GM23338 (cell line): Measurements from ENCODE around the gene NCOA1. TPM values are rescaled to one million over a fixed set of nuclear protein-coding genes. Genes with fewer than 3 reads are reported as not detected.
A peak's percentile ranks its signal among the peaks of the same experiment; 100 is the strongest.

Experiments
- ATAC-seq: fragments of 200-7000 bp; cut with Tn5 transposase; 3 replicates; pipeline ENCODE4 v1.9.1; 2020
- DNase-seq: peaks from one replicate; pipeline ENCODE4 v3.0.0-alpha.2; 2015; ENCODE audit warnings: low spot score
- H2AFZ ChIP-seq: fragments of 200-600 bp; sonication (generic); 2 replicates; pipeline ENCODE4 v1.8.0; 2016; ENCODE audit warnings: antibody characterized with exemption, mild to moderate bottlenecking, moderate library complexity
- H3F3A ChIP-seq: fragments of 200-600 bp; sonication (generic); replicated peaks from 2 replicates; pipeline ENCODE4 v1.8.0; 2017; ENCODE audit warnings: antibody characterized with exemption, mixed run types, low read depth
- H3K27ac ChIP-seq: fragments of 200-600 bp; sonication (generic); 2 replicates; pipeline ENCODE4 v1.6.1; 2016; ENCODE audit warnings: low read depth
- H3K27me3 ChIP-seq: fragments of 200-600 bp; sonication (generic); 2 replicates; pipeline ENCODE4 v1.8.0; 2016; ENCODE audit warnings: mild to moderate bottlenecking, mixed run types, moderate library complexity; ENCODE audit not compliant: insufficient read depth
- H3K36me3 ChIP-seq: fragments of 200-600 bp; sonication (generic); 2 replicates; pipeline ENCODE4 v1.8.0; 2016; ENCODE audit warnings: mild to moderate bottlenecking; ENCODE audit not compliant: insufficient read depth
- H3K4me1 ChIP-seq: fragments of 200-600 bp; sonication (generic); 2 replicates; pipeline ENCODE4 v1.8.0; 2016; ENCODE audit warnings: mild to moderate bottlenecking, moderate library complexity; ENCODE audit not compliant: insufficient read depth
- H3K4me2 ChIP-seq: fragments of 200-600 bp; sonication (generic); 2 replicates; pipeline ENCODE4 v1.7.1; 2017; ENCODE audit warnings: mixed run types
- H3K4me3 ChIP-seq: fragments of 200-600 bp; sonication (generic); 2 replicates; pipeline ENCODE4 v1.6.1; 2016; ENCODE audit warnings: mixed run types
- H3K79me2 ChIP-seq: fragments of 200-600 bp; sonication (generic); replicated peaks from 2 replicates; pipeline ENCODE4 v1.8.0; 2017; ENCODE audit warnings: mild to moderate bottlenecking; ENCODE audit not compliant: insufficient read depth
- H3K9me2 ChIP-seq: fragments of 200-600 bp; sonication (generic); 2 replicates; pipeline ENCODE4 v1.8.0; 2017; ENCODE audit not compliant: insufficient read depth
- H4K20me1 ChIP-seq: fragments of 200-600 bp; sonication (generic); replicated peaks from 2 replicates; pipeline ENCODE4 v1.8.0; 2017; ENCODE audit warnings: mild to moderate bottlenecking; ENCODE audit not compliant: insufficient read depth
- H3K27ac Mint-ChIP-seq: 2 replicates; pipeline ENCODE4 v1.8.0; 2020; ENCODE audit warnings: inconsistent platforms, mild to moderate bottlenecking, moderate library complexity, mixed read lengths
- H3K27me3 Mint-ChIP-seq: 3 replicates; pipeline ENCODE4 v1.8.0; 2022; ENCODE audit warnings: low read depth, mild to moderate bottlenecking, moderate library complexity, mixed read lengths, inconsistent platforms; ENCODE audit not compliant: insufficient read depth, poor library complexity
- H3K36me3 Mint-ChIP-seq: 3 replicates; pipeline ENCODE4 v1.8.0; 2021; ENCODE audit warnings: low read depth, mild to moderate bottlenecking, inconsistent platforms, moderate library complexity, mixed read lengths
- H3K4me1 Mint-ChIP-seq: 3 replicates; pipeline ENCODE4 v1.8.0; 2020; ENCODE audit warnings: mild to moderate bottlenecking, inconsistent platforms, mixed read lengths
- H3K4me3 Mint-ChIP-seq: 3 replicates; pipeline ENCODE4 v1.8.0; 2021; ENCODE audit warnings: moderate library complexity, mild to moderate bottlenecking, inconsistent platforms, mixed read lengths
- H3K9me3 Mint-ChIP-seq: 3 replicates; pipeline ENCODE4 v1.8.0; 2020; ENCODE audit warnings: moderate library complexity, mild to moderate bottlenecking, inconsistent platforms, mixed read lengths
- CREB1 ChIP-seq: fragments of 250-450 bp; sonication (Bioruptor Pico); IDR thresholded peaks from 2 replicates; pipeline ENCODE4 v1.5.0; 2020; ENCODE audit warnings: low read depth, mild to moderate bottlenecking, moderate library complexity
- NANOG ChIP-seq: IDR thresholded peaks from 2 replicates; pipeline ENCODE4 v1.6.1; 2016; ENCODE audit warnings: antibody characterized with exemption, borderline replicate concordance
- POLR2AphosphoS5 ChIP-seq: IDR thresholded peaks from 2 replicates; pipeline ENCODE4 v1.6.1; 2016; ENCODE audit warnings: antibody characterized with exemption, low read depth
- STAT1 ChIP-seq: IDR thresholded peaks from one replicate; pipeline ENCODE4 v1.6.1; 2016; ENCODE audit warnings: antibody characterized with exemption; ENCODE audit not compliant: unreplicated experiment
- ZNF114 ChIP-seq: fragments of 250-450 bp; sonication (Bioruptor Pico); IDR thresholded peaks from 2 replicates; pipeline ENCODE4 v1.5.0; 2020; ENCODE audit warnings: mild to moderate bottlenecking, moderate library complexity
- ZNF331 ChIP-seq: fragments of 250-450 bp; sonication (Bioruptor Pico); IDR thresholded peaks from 2 replicates; pipeline ENCODE4 v1.5.0; 2020; ENCODE audit warnings: low read depth, mild to moderate bottlenecking, moderate library complexity
- polyA plus RNA-seq: library from polyadenylated mRNA; unstranded; fragments of >200 nt; fragmentation: Nextera tagmentation; extraction: Ambion mirVana; gene quantifications from 2 replicates; pipeline ENCODE4 v1.2.1, GENCODE V29; 2016
- total RNA-seq: library from RNA; depleted of rRNA; stranded (reverse); fragments of >200 nt; shearing (Covaris generic); gene quantifications from 2 replicates; pipeline ENCODE4 v1.2.3, GENCODE V29; 2014
- TF ChIP-seq, protein P1 (sequence below): IDR thresholded peaks from one replicate; pipeline ENCODE4 v1.6.1; 2018; ENCODE audit warnings: antibody characterized with exemption; ENCODE audit not compliant: unreplicated experiment
- TF ChIP-seq, protein P2 (sequence below): fragments of 250-450 bp; sonication (Bioruptor Pico); IDR thresholded peaks from 2 replicates; pipeline ENCODE4 v1.5.0; 2020; ENCODE audit warnings: mild to moderate bottlenecking, moderate library complexity
- TF ChIP-seq, protein P3 (sequence below), 2 experiments: fragments of 200-600 bp in 1 of 2; sonication (generic) in 1 of 2; conservative IDR thresholded peaks; 2 replicates each; pipeline versions ENCODE4 v1.5.1 to v1.6.1; 2016 to 2017; ENCODE audit warnings: antibody characterized with exemption in 2 of 2, low read depth in 2 of 2, mild to moderate bottlenecking in 2 of 2, moderate library complexity in 1 of 2

NCOA1 gene
- total and polyA plus RNA-seq, 2 experiments from 2014 or later: 7.1 to 15.1 TPM

- Histone ChIP-seq H3K4me3 (no peak overlapping the region), H3K27me3 (no peaks in the 10 kb centered on the region), H3K79me2 (peaks cover 39% of the 10 kb centered on the region), H3K36me3 (peaks cover 35% of the 10 kb centered on the region; the same call in 1 of the 2 replicates), H3K4me2 (no peak overlapping the region), H3K27ac (0 out of 2 replicates have a peak overlapping the region, but pooled peaks have one; percentile 19), H2AFZ (no peak overlapping the region), H3K4me1 (peaks cover 9% of the 10 kb centered on the region; the same call in 1 of the 2 replicates), H4K20me1 (peaks cover 23% of the 10 kb centered on the region), H3F3A (peaks cover 18% of the 10 kb centered on the region; the same call in 1 of the 2 replicates), H3K9me2 (no peaks in the 10 kb centered on the region)
- no peaks in the 10 kb centered on the region for H3K9me3 Mint-ChIP-seq
- H3K4me1 Mint-ChIP-seq: peaks cover 14% of the 10 kb centered on the region
- TF ChIP-seq, protein P1, sequence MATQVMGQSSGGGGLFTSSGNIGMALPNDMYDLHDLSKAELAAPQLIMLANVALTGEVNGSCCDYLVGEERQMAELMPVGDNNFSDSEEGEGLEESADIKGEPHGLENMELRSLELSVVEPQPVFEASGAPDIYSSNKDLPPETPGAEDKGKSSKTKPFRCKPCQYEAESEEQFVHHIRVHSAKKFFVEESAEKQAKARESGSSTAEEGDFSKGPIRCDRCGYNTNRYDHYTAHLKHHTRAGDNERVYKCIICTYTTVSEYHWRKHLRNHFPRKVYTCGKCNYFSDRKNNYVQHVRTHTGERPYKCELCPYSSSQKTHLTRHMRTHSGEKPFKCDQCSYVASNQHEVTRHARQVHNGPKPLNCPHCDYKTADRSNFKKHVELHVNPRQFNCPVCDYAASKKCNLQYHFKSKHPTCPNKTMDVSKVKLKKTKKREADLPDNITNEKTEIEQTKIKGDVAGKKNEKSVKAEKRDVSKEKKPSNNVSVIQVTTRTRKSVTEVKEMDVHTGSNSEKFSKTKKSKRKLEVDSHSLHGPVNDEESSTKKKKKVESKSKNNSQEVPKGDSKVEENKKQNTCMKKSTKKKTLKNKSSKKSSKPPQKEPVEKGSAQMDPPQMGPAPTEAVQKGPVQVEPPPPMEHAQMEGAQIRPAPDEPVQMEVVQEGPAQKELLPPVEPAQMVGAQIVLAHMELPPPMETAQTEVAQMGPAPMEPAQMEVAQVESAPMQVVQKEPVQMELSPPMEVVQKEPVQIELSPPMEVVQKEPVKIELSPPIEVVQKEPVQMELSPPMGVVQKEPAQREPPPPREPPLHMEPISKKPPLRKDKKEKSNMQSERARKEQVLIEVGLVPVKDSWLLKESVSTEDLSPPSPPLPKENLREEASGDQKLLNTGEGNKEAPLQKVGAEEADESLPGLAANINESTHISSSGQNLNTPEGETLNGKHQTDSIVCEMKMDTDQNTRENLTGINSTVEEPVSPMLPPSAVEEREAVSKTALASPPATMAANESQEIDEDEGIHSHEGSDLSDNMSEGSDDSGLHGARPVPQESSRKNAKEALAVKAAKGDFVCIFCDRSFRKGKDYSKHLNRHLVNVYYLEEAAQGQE: no peak
- H3K27ac Mint-ChIP-seq: peak overlapping the region; percentile 75; the same call in 1 of the 2 replicates
- H3K4me3 Mint-ChIP-seq: no peak overlapping the region
- H3K27me3 Mint-ChIP-seq: peaks cover 9% of the 10 kb centered on the region
- ATAC-seq (no peak), DNase-seq (no peak)
- peaks cover 83% of the 10 kb centered on the region for H3K36me3 Mint-ChIP-seq
These were observed 325.4 kb downstream of the NCOA1 start for GRCh38 chr2:24816404-24816803.

DNA sequence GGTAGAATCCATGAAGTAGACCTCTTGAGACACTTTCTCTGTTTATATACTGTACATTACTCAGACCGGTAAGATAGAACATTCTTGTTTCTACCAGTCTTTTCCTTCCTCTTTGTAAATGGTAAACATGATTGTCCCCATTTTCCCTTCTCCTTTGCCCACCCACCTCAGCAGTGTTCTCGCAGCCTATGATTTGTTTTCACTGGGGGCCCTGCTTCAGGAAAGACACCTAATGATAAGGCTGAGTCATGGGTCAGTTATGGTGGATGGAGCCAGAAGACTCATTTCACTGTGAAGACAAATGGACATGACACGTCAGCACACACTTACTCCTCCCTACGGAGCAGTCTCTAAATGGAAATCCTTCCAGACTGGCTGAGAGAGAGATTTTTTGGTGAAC is 325.8 kb downstream of the NCOA1 start:
- H3K4me1 ChIP-seq: peaks cover 13% of the 10 kb centered on the region; the same call in 1 of the 2 replicates
- H3K4me3 ChIP-seq: no peak overlapping the region
- 0 out of 2 replicates have a peak overlapping the region, but pooled peaks have one; percentile 19 for H3K27ac ChIP-seq
- peaks cover 34% of the 10 kb centered on the region for H3K79me2 ChIP-seq
- peaks cover 85% of the 10 kb centered on the region for H3K36me3 Mint-ChIP-seq
- H2AFZ ChIP-seq: no peak overlapping the region
- no peak overlapping the region for H3K4me2 ChIP-seq
- DNase-seq (no peak), ATAC-seq (no peak)
- H3K4me3 Mint-ChIP-seq: no peak overlapping the region
- H4K20me1 ChIP-seq: peaks cover 23% of the 10 kb centered on the region
- no peaks in the 10 kb centered on the region for H3K27me3 ChIP-seq
- peaks cover 13% of the 10 kb centered on the region for H3K27me3 Mint-ChIP-seq
- H3K36me3 ChIP-seq: peaks cover 35% of the 10 kb centered on the region; the same call in 1 of the 2 replicates
- H3K9me3 Mint-ChIP-seq: no peaks in the 10 kb centered on the region
- H3K4me1 Mint-ChIP-seq: peaks cover 19% of the 10 kb centered on the region
- peak overlapping the region; percentile 75; the same call in 1 of the 2 replicates for H3K27ac Mint-ChIP-seq
- peaks cover 18% of the 10 kb centered on the region; the same call in 1 of the 2 replicates for H3F3A ChIP-seq
- H3K9me2 ChIP-seq: no peaks in the 10 kb centered on the region
- TF ChIP-seq CREB1 (CRISPR knock-in tag) (no peak), ZNF331 (CRISPR knock-in tag) (no peak), ZNF114 (CRISPR knock-in tag) (no peak), POLR2AphosphoS5 (no peak), NANOG (no peak), STAT1 (no peak)
- TF ChIP-seq, protein P2, sequence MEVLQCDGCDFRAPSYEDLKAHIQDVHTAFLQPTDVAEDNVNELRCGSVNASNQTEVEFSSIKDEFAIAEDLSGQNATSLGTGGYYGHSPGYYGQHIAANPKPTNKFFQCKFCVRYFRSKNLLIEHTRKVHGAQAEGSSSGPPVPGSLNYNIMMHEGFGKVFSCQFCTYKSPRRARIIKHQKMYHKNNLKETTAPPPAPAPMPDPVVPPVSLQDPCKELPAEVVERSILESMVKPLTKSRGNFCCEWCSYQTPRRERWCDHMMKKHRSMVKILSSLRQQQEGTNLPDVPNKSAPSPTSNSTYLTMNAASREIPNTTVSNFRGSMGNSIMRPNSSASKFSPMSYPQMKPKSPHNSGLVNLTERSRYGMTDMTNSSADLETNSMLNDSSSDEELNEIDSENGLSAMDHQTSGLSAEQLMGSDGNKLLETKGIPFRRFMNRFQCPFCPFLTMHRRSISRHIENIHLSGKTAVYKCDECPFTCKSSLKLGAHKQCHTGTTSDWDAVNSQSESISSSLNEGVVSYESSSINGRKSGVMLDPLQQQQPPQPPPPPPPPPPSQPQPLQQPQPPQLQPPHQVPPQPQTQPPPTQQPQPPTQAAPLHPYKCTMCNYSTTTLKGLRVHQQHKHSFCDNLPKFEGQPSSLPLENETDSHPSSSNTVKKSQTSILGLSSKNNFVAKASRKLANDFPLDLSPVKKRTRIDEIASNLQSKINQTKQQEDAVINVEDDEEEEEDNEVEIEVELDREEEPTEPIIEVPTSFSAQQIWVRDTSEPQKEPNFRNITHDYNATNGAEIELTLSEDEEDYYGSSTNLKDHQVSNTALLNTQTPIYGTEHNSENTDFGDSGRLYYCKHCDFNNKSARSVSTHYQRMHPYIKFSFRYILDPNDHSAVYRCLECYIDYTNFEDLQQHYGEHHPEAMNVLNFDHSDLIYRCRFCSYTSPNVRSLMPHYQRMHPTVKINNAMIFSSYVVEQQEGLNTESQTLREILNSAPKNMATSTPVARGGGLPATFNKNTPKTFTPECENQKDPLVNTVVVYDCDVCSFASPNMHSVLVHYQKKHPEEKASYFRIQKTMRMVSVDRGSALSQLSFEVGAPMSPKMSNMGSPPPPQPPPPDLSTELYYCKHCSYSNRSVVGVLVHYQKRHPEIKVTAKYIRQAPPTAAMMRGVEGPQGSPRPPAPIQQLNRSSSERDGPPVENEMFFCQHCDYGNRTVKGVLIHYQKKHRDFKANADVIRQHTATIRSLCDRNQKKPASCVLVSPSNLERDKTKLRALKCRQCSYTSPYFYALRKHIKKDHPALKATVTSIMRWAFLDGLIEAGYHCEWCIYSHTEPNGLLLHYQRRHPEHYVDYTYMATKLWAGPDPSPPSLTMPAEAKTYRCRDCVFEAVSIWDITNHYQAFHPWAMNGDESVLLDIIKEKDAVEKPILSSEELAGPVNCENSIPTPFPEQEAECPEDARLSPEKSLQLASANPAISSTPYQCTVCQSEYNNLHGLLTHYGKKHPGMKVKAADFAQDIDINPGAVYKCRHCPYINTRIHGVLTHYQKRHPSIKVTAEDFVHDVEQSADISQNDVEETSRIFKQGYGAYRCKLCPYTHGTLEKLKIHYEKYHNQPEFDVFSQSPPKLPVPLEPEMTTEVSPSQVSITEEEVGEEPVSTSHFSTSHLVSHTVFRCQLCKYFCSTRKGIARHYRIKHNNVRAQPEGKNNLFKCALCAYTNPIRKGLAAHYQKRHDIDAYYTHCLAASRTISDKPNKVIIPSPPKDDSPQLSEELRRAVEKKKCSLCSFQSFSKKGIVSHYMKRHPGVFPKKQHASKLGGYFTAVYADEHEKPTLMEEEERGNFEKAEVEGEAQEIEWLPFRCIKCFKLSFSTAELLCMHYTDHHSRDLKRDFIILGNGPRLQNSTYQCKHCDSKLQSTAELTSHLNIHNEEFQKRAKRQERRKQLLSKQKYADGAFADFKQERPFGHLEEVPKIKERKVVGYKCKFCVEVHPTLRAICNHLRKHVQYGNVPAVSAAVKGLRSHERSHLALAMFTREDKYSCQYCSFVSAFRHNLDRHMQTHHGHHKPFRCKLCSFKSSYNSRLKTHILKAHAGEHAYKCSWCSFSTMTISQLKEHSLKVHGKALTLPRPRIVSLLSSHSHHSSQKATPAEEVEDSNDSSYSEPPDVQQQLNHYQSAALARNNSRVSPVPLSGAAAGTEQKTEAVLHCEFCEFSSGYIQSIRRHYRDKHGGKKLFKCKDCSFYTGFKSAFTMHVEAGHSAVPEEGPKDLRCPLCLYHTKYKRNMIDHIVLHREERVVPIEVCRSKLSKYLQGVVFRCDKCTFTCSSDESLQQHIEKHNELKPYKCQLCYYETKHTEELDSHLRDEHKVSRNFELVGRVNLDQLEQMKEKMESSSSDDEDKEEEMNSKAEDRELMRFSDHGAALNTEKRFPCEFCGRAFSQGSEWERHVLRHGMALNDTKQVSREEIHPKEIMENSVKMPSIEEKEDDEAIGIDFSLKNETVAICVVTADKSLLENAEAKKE (CRISPR knock-in tag): no peak
- TF ChIP-seq, protein P3, sequence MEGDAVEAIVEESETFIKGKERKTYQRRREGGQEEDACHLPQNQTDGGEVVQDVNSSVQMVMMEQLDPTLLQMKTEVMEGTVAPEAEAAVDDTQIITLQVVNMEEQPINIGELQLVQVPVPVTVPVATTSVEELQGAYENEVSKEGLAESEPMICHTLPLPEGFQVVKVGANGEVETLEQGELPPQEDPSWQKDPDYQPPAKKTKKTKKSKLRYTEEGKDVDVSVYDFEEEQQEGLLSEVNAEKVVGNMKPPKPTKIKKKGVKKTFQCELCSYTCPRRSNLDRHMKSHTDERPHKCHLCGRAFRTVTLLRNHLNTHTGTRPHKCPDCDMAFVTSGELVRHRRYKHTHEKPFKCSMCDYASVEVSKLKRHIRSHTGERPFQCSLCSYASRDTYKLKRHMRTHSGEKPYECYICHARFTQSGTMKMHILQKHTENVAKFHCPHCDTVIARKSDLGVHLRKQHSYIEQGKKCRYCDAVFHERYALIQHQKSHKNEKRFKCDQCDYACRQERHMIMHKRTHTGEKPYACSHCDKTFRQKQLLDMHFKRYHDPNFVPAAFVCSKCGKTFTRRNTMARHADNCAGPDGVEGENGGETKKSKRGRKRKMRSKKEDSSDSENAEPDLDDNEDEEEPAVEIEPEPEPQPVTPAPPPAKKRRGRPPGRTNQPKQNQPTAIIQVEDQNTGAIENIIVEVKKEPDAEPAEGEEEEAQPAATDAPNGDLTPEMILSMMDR (conservative IDR thresholded peaks at IDR 0.05; ENCODE audit: low read depth in 2 of 2): no peak
